Astrocyte of the spinal cord (primary cell): ENCODE data around the gene RAB19.

Experiments used
- DNase-seq: peaks from one replicate; pipeline ENCODE4 v3.0.0; 2011; ENCODE audit warnings: low read depth, low spot score
- H3K4me3 ChIP-seq: 2 replicates; pipeline ENCODE4 v1.5.1; 2011; ENCODE audit warnings: low read depth, mild to moderate bottlenecking, low read length, moderate library complexity
- CTCF ChIP-seq: IDR thresholded peaks from 2 replicates; pipeline ENCODE4 v1.5.1; 2012; ENCODE audit warnings: low read depth, mild to moderate bottlenecking, low read length, inconsistent platforms
- in situ Hi-C: cut with HindIII; loops from 2 replicates; pipeline ENCODE4 v1.10.0; 2017; ENCODE audit warnings: low sequenced_read_pairs

The RAB19 gene

GRCh38 chr7:140369294-140369693 is 34.6 kb upstream of the RAB19 start:
- no peak for DNase-seq
- no peak overlapping the region for H3K4me3 ChIP-seq
- in situ Hi-C loops, result no loop called here
- TF ChIP-seq CTCF, result no peak

DNA sequence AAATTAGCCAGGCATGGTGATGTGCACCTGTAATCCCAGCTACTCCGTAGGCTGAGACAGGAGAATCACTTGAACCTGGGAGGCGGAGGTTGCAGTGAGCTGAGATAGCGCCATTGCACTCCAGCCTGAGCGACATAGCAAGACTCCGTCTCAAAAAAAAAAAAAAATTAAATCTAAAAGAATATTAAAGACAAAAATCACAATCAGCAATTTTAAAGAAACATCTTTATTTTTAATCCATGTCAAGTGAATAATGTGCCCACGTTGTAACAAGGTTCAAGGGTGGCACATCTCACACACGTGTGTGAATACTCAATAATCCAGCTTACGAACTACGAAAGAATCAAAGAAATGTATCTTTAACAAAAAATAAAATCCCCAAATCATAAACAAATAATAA is 28.5 kb upstream of the RAB19 start:
- no peak for DNase-seq
- TF ChIP-seq CTCF, result no peak
- H3K4me3 ChIP-seq, result no peak overlapping the region
- in situ Hi-C loops, result no loop called here

GRCh38 chr7:140375892-140376730 is 27.7 kb upstream of the RAB19 start:
- in situ Hi-C loops, result no loop called here
- no peak for TF ChIP-seq CTCF
- no peak for DNase-seq
- H3K4me3 ChIP-seq, result no peak overlapping the region

DNA sequence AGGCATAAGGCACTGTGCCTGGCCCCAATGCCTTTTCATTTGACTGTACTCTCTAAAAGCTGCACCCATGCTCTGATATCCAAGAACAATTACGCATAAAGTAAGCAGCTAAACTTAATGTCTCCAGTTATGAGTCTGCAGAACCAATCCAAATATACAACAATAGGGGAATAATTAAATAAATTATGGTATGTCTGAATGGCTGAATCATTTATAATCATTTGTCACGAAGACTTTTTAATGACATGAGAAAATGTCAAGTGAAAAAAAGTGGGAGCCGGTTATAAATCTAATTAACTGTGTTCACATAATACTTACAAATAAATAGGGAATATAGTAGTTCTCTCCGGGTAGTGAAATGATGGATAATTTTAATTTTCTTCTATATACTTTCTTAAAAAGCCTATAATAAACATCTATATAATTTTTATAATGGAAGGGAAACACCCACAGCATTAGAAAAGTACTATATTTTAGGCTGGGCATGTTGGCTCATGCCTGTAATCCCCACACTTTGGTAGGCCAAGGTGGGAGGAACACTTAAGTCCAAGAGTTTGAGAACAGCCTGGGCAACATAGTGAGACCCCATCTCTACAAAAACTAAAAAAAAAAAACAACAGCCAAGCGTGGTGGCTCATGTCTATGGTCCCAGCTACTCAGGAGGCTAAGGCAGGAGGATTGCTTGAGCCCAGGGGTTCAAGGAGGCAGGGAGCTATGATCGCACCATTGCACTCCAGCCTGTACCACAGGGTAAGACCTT is 19.7 kb upstream of the RAB19 start:
- in situ Hi-C loops, result no loop called here
- no peak overlapping the region for H3K4me3 ChIP-seq
- no peak for DNase-seq
- no peak for TF ChIP-seq CTCF

GRCh38 chr7:140384894-140385545 is 18.8 kb upstream of the RAB19 start:
- no peak for DNase-seq
- TF ChIP-seq CTCF, result no peak
- in situ Hi-C loops, result no loop called here

GRCh38 chr7:140389445-140389844 is 14.4 kb upstream of the RAB19 start:
- no peak for TF ChIP-seq CTCF
- H3K4me3 ChIP-seq, result no peak overlapping the region
- DNase-seq, result no peak
- in situ Hi-C loops, result no loop called here

More at GRCh38 chr7:140384894-140385545, 18.8 kb upstream of the RAB19 start:
- no peak overlapping the region for H3K4me3 ChIP-seq
